Activated CD4-positive, alpha-beta T cell treated with anti-CD3 and anti-CD28 coated beads for 36 hours (primary cell): ENCODE results near the gene EZR. TPM values are rescaled to one million over a fixed set of nuclear protein-coding genes. Genes with fewer than 3 reads are reported as not detected.

Experiments
- ATAC-seq: fragments of 200-7000 bp; cut with Tn5 transposase; one replicate; pipeline ENCODE4 v1.10.0; 2021; ENCODE audit warnings: mild to moderate bottlenecking, moderate library complexity
- CTCF ChIA-PET: fragments of 350-600 bp; sonication (Branson Sonifier 250); formaldehyde crosslinking; loops from one replicate; lab custom pipeline; 2021; ENCODE audit warnings: antibody characterized with exemption; lab: Charles Lee
- POLR2A ChIA-PET: fragments of 350-600 bp; sonication (Branson Sonifier 250); formaldehyde crosslinking; loops from one replicate; lab custom pipeline; 2021; ENCODE audit warnings: antibody characterized with exemption, inconsistent platforms; lab: Charles Lee
- DNase-seq: peaks from one replicate; pipeline ENCODE4 v3.0.0-alpha.2; 2020
- H3K27ac Mint-ChIP-seq: one replicate; pipeline ENCODE4 v1.8.0; 2021; ENCODE audit warnings: mixed read lengths
- H3K27me3 Mint-ChIP-seq: one replicate; pipeline ENCODE4 v1.8.0; 2021; ENCODE audit warnings: mixed read lengths
- H3K36me3 Mint-ChIP-seq: one replicate; pipeline ENCODE4 v1.8.0; 2021; ENCODE audit warnings: low read depth, mixed read lengths
- H3K4me1 Mint-ChIP-seq: one replicate; pipeline ENCODE4 v1.8.0; 2021; ENCODE audit warnings: mixed read lengths
- H3K4me3 Mint-ChIP-seq: one replicate; pipeline ENCODE4 v1.8.0; 2021; ENCODE audit warnings: mild to moderate bottlenecking, moderate library complexity, mixed read lengths
- H3K9me3 Mint-ChIP-seq: one replicate; pipeline ENCODE4 v1.8.0; 2021; ENCODE audit warnings: low read depth, mixed read lengths
- intact Hi-C, 2 experiments: fragments of 100-400 bp; cut with DNase I in 1 of 2; cut with micrococcal nuclease in 1 of 2; formaldehyde crosslinking; loops; one replicate each; pipeline versions ENCODE4 v1.14.2 to v1.15.1; 2022 to 2024; cut with DNase I, micrococcal nuclease
- total RNA-seq, 2 experiments: library from RNA; stranded (reverse); gene quantifications; one replicate each; pipeline ENCODE4 v1.2.3, GENCODE V29; 2021

EZR gene
- total RNA-seq, 2 experiments from 2014 or later = 197 to 203 TPM

GRCh38 chr6:158767709-158768108 lies 51.5 kb downstream of the EZR start:
- ATAC-seq (no peak), DNase-seq (no peak)
- intact Hi-C loops = loop anchor here in 1 of 2 experiments (5.0 to 10.0 kb wide), 2 partner anchors 205 to 367 kb away; no protein-coding TSS in a partner anchor
- H3K4me1 Mint-ChIP-seq = peaks cover 24% of the 10 kb centered on the region
- H3K36me3 Mint-ChIP-seq = peaks cover 84% of the 10 kb centered on the region
- ChIA-PET POLR2A (no interaction called here), CTCF (no interaction called here)
- no peaks in the 10 kb centered on the region for H3K9me3 Mint-ChIP-seq
- H3K4me3 Mint-ChIP-seq = peak overlapping the region; percentile 22
- H3K27me3 Mint-ChIP-seq = no peaks in the 10 kb centered on the region
- peak overlapping the region; percentile 76 for H3K27ac Mint-ChIP-seq

GRCh38 chr6:158766621-158767455 lies 52.3 kb downstream of the EZR start:
- Mint-ChIP-seq H3K9me3 (no peaks in the 10 kb centered on the region), H3K4me1 (peaks cover 15% of the 10 kb centered on the region), H3K27ac (peak overlapping the region; percentile 22), H3K27me3 (no peaks in the 10 kb centered on the region), H3K36me3 (peaks cover 86% of the 10 kb centered on the region), H3K4me3 (peak overlapping the region; percentile 23)
- POLR2A ChIA-PET = no interaction called here
- CTCF ChIA-PET = no interaction called here
- DNase-seq (no peak), ATAC-seq (peak; percentile 5)
- intact Hi-C loops = loop anchor here in 1 of 2 experiments (5.0 to 10.0 kb wide), 2 partner anchors 205 to 368 kb away; no protein-coding TSS in a partner anchor

GRCh38 chr6:158765499-158766068 lies 53.6 kb downstream of the EZR start:
- no peaks in the 10 kb centered on the region for H3K27me3 Mint-ChIP-seq
- ChIA-PET POLR2A (interaction anchor here (0.7 kb wide), 1 partner anchor 104 kb away, joined by 3 read pairs; no protein-coding TSS in a partner anchor), CTCF (interaction anchor here (0.5 to 1.1 kb wide), 3 partner anchors 42 to 552 kb away, joined by 3 read pairs; no protein-coding TSS in a partner anchor)
- H3K27ac Mint-ChIP-seq = no peak overlapping the region
- intact Hi-C loops = loop anchor here in 1 of 2 experiments (5.0 to 10.0 kb wide), 2 partner anchors 207 to 369 kb away; no protein-coding TSS in a partner anchor
- no peak for DNase-seq
- peaks cover 3% of the 10 kb centered on the region for H3K4me1 Mint-ChIP-seq
- peak overlapping the region; percentile 19 for H3K4me3 Mint-ChIP-seq
- H3K36me3 Mint-ChIP-seq = peaks cover 82% of the 10 kb centered on the region
- H3K9me3 Mint-ChIP-seq = no peaks in the 10 kb centered on the region
- ATAC-seq = no peak

- Mint-ChIP-seq H3K4me3 (peak overlapping the region; percentile 19), H3K27ac (peak overlapping the region; percentile 35), H3K4me1 (no peaks in the 10 kb centered on the region), H3K27me3 (no peaks in the 10 kb centered on the region), H3K9me3 (no peaks in the 10 kb centered on the region), H3K36me3 (peaks cover 80% of the 10 kb centered on the region)
- DNase-seq = no peak
- intact Hi-C loops = loop anchor here in 1 of 2 experiments (5.0 to 10.0 kb wide), 2 partner anchors 207 to 370 kb away; no protein-coding TSS in a partner anchor
- no peak for ATAC-seq
- ChIA-PET CTCF (interaction anchor here (0.5 to 1.1 kb wide), 3 partner anchors 42 to 551 kb away, joined by 3 read pairs; no protein-coding TSS in a partner anchor), POLR2A (no interaction called here)
These were observed 54.2 kb downstream of the EZR start for GRCh38 chr6:158764926-158765325.

- H3K27me3 Mint-ChIP-seq = no peaks in the 10 kb centered on the region
- ATAC-seq = no peak
- POLR2A ChIA-PET = interaction anchor here (1.9 kb wide), 1 partner anchor 8 kb away, joined by 4 read pairs; no protein-coding TSS in a partner anchor
These were observed 54.9 kb downstream of the EZR start for GRCh38 chr6:158764183-158764849.

DNA sequence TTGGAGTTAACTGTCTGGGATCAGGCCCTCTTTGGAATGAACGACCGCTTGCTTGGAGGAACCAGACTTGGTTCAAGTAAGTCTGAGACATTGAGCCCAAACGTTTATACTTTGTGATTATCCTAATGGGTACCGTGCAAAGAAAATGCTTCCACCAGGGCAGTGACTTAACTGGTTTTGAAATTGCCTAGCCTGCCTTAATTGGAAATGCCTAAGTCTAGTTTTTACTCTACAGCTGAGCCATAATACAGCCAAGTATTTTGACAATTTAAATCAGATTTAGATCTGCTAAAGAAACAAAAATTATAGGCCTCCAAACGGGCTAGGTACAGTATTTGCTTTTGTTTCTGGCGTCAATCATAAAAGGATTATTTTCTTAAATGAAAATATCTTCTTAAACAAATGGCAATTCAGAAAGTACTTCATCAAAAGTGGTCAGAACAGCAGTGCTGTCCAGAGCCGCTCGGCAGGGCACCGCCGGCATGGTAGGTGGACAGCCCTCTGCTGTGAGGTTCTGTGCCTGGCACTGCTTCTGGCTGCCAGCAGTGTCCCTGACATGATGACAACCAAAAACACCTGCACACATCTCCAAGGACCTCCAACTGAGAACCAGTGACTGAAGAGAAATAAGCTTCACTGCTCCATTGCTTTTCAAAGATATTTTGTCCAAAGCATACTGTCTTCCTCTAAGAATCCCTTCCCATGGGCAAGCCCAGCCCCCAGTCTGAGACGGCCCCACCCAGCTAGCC lies 55.6 kb downstream of the EZR start:
- Mint-ChIP-seq H3K36me3 (peaks cover 80% of the 10 kb centered on the region), H3K4me3 (no peak overlapping the region), H3K27me3 (no peaks in the 10 kb centered on the region), H3K27ac (peak overlapping the region; percentile 25), H3K9me3 (no peaks in the 10 kb centered on the region), H3K4me1 (no peaks in the 10 kb centered on the region)
- ATAC-seq (no peak), DNase-seq (no peak)
- intact Hi-C loops = loop anchor here in 1 of 2 experiments (10.0 kb wide), 1 partner anchor 371 kb away; no protein-coding TSS in a partner anchor
- CTCF ChIA-PET = interaction anchor here (1.0 kb wide), 1 partner anchor 16 kb away, joined by 5 read pairs; no protein-coding TSS in a partner anchor
- POLR2A ChIA-PET = interaction anchor here (1.9 kb wide), 1 partner anchor 8 kb away, joined by 4 read pairs; no protein-coding TSS in a partner anchor

More at GRCh38 chr6:158764183-158764849, 54.9 kb downstream of the EZR start:
- Mint-ChIP-seq H3K36me3 (peaks cover 78% of the 10 kb centered on the region), H3K4me3 (peak overlapping the region; percentile 19), H3K27ac (peak overlapping the region; percentile 35), H3K4me1 (no peaks in the 10 kb centered on the region), H3K9me3 (no peaks in the 10 kb centered on the region)
- CTCF ChIA-PET = no interaction called here
- intact Hi-C loops = loop anchor here in 1 of 2 experiments (10.0 kb wide), 1 partner anchor 370 kb away; no protein-coding TSS in a partner anchor
- no peak for DNase-seq

GRCh38 chr6:158762787-158763433 lies 56.3 kb downstream of the EZR start:
- Mint-ChIP-seq H3K4me3 (no peak overlapping the region), H3K36me3 (peaks cover 77% of the 10 kb centered on the region), H3K9me3 (no peaks in the 10 kb centered on the region), H3K27ac (peak overlapping the region; percentile 11), H3K4me1 (no peaks in the 10 kb centered on the region), H3K27me3 (no peaks in the 10 kb centered on the region)
- intact Hi-C loops = loop anchor here in 1 of 2 experiments (10.0 kb wide), 1 partner anchor 372 kb away; no protein-coding TSS in a partner anchor
- DNase-seq = no peak
- ChIA-PET POLR2A (interaction anchor here (0.5 to 1.9 kb wide), 2 partner anchors 9 to 133 kb away, joined by 3 to 4 read pairs; no protein-coding TSS in a partner anchor), CTCF (interaction anchor here (0.6 to 1.9 kb wide), 6 partner anchors 10 to 492 kb away, joined by 3 to 6 read pairs (median 4); no protein-coding TSS in a partner anchor)
- no peak for ATAC-seq

- Mint-ChIP-seq H3K27ac (no peak overlapping the region), H3K36me3 (peaks cover 76% of the 10 kb centered on the region), H3K9me3 (no peaks in the 10 kb centered on the region), H3K4me1 (no peaks in the 10 kb centered on the region), H3K4me3 (no peak overlapping the region), H3K27me3 (no peaks in the 10 kb centered on the region)
- no peak for DNase-seq
- POLR2A ChIA-PET = no interaction called here
- intact Hi-C loops = loop anchor here in 1 of 2 experiments (10.0 kb wide), 1 partner anchor 373 kb away; no protein-coding TSS in a partner anchor
- ATAC-seq = no peak
- CTCF ChIA-PET = interaction anchor here (1.3 to 1.9 kb wide), 2 partner anchors 11 to 211 kb away, joined by 5 to 6 read pairs; no protein-coding TSS in a partner anchor
These were observed 57.4 kb downstream of the EZR start for GRCh38 chr6:158761746-158762145.

GRCh38 chr6:158760618-158761250 lies 58.4 kb downstream of the EZR start:
- no peak for ATAC-seq
- Mint-ChIP-seq H3K27me3 (no peaks in the 10 kb centered on the region), H3K27ac (no peak overlapping the region), H3K9me3 (no peaks in the 10 kb centered on the region), H3K36me3 (peaks cover 72% of the 10 kb centered on the region), H3K4me1 (no peaks in the 10 kb centered on the region), H3K4me3 (no peak overlapping the region)
- ChIA-PET CTCF (interaction anchor here (0.9 kb wide), 1 partner anchor 213 kb away, joined by 3 read pairs; no protein-coding TSS in a partner anchor), POLR2A (no interaction called here)
- no peak for DNase-seq
- intact Hi-C loops = loop anchor here in 1 of 2 experiments (10.0 kb wide), 1 partner anchor 374 kb away; no protein-coding TSS in a partner anchor
